ENCODE data around the gene ARMC2. TPM values are rescaled to one million over a fixed set of nuclear protein-coding genes. Genes with fewer than 3 reads are reported as not detected.

Gene ARMC2
- total and polyA plus RNA-seq, 5 donors from 2014 or later: 3.5 to 12.5 (median 7.3) TPM

GRCh38 chr6:108940741-108941140 lies 92.5 kb downstream of the ARMC2 start:
- Histone ChIP-seq H3K4me1 (ENCODE audit: control insufficient read depth, insufficient read depth, low read length, poor library complexity, severe bottlenecking) (peaks cover 34% of the 10 kb centered on the region), H3K27ac (ENCODE audit: insufficient read depth, low read length, poor library complexity, severe bottlenecking) (no peak overlapping the region), H3K9me3 (ENCODE audit: control insufficient read depth in 2 of 2, low read length in 2 of 2) (no peaks in the 10 kb centered on the region), H3K36me3 (ENCODE audit: control insufficient read depth, insufficient read depth, low read length) (no peaks in the 10 kb centered on the region), H3K4me3 (ENCODE audit: low read depth, low read length) (no peak overlapping the region), H3K27me3 (ENCODE audit: control insufficient read depth, insufficient read depth, low read length) (no peaks in the 10 kb centered on the region)
- peaks cover 10% of the 10 kb centered on the region for H3K36me3 Mint-ChIP-seq
- H3K9me3 Mint-ChIP-seq: peaks cover 0 to 1% (median 0%) of the 10 kb centered on the region in 7 donors
- DNase-seq: no peak
- no peak for ATAC-seq (ENCODE audit: low read depth in 2 of 2)
- no peaks in the 10 kb centered on the region for H3K27me3 Mint-ChIP-seq
- peaks cover 15 to 60% (median 22%) of the 10 kb centered on the region in 4 donors for H3K4me1 Mint-ChIP-seq
- peak overlapping the region in 1 of 3 donors; percentile 81 for H3K27ac Mint-ChIP-seq
- H3K4me3 Mint-ChIP-seq: no peak overlapping the region

- no peaks in the 10 kb centered on the region for H3K27me3 ChIP-seq (ENCODE audit: control insufficient read depth, insufficient read depth, low read length)
- Mint-ChIP-seq H3K27me3 (no peaks in the 10 kb centered on the region), H3K36me3 (peaks cover 10% of the 10 kb centered on the region), H3K27ac (peak overlapping the region in 1 of 3 donors; percentile 81), H3K4me3 (no peak overlapping the region), H3K9me3 (peaks cover 0 to 1% (median 0%) of the 10 kb centered on the region in 7 donors), H3K4me1 (peaks cover 15 to 66% (median 22%) of the 10 kb centered on the region in 4 donors)
- no peak overlapping the region for H3K27ac ChIP-seq (ENCODE audit: insufficient read depth, low read length, poor library complexity, severe bottlenecking)
- H3K36me3 ChIP-seq (ENCODE audit: control insufficient read depth, insufficient read depth, low read length): no peaks in the 10 kb centered on the region
- peaks cover 34% of the 10 kb centered on the region for H3K4me1 ChIP-seq (ENCODE audit: control insufficient read depth, insufficient read depth, low read length, poor library complexity, severe bottlenecking)
- ATAC-seq (ENCODE audit: low read depth in 2 of 2) (no peak), DNase-seq (no peak)
- no peaks in the 10 kb centered on the region for H3K9me3 ChIP-seq (ENCODE audit: control insufficient read depth in 2 of 2, low read length in 2 of 2)
- no peak overlapping the region for H3K4me3 ChIP-seq (ENCODE audit: low read depth, low read length)
Measured at GRCh38 chr6:108941281-108941680, 93.1 kb downstream of the ARMC2 start.

- DNase-seq (no peak), ATAC-seq (ENCODE audit: low read depth in 2 of 2) (no peak)
- H3K27ac ChIP-seq (ENCODE audit: insufficient read depth, low read length, poor library complexity, severe bottlenecking): peak overlapping the region; percentile 70
- no peaks in the 10 kb centered on the region for H3K9me3 ChIP-seq (ENCODE audit: control insufficient read depth in 2 of 2, low read length in 2 of 2)
- H3K4me1 ChIP-seq (ENCODE audit: control insufficient read depth, insufficient read depth, low read length, poor library complexity, severe bottlenecking): peaks cover 34% of the 10 kb centered on the region
- Mint-ChIP-seq H3K4me1 (peaks cover 17 to 67% (median 26%) of the 10 kb centered on the region in 4 donors), H3K27ac (peak overlapping the region in 2 of 3 donors; percentile 57 to 93), H3K9me3 (peaks cover 0 to 1% (median 0%) of the 10 kb centered on the region in 7 donors), H3K4me3 (no peak overlapping the region), H3K27me3 (no peaks in the 10 kb centered on the region), H3K36me3 (peaks cover 6% of the 10 kb centered on the region)
- H3K36me3 ChIP-seq (ENCODE audit: control insufficient read depth, insufficient read depth, low read length): no peaks in the 10 kb centered on the region
- H3K4me3 ChIP-seq (ENCODE audit: low read depth, low read length): peak overlapping the region; percentile 80
- H3K27me3 ChIP-seq (ENCODE audit: control insufficient read depth, insufficient read depth, low read length): no peaks in the 10 kb centered on the region
Measured at GRCh38 chr6:108941859-108942258, 93.6 kb downstream of the ARMC2 start.

- no peaks in the 10 kb centered on the region for H3K36me3 ChIP-seq (ENCODE audit: control insufficient read depth, insufficient read depth, low read length)
- no peaks in the 10 kb centered on the region for H3K9me3 ChIP-seq (ENCODE audit: control insufficient read depth in 2 of 2, low read length in 2 of 2)
- Mint-ChIP-seq H3K4me1 (peaks cover 17 to 68% (median 29%) of the 10 kb centered on the region in 4 donors), H3K36me3 (peaks cover 4% of the 10 kb centered on the region), H3K27me3 (no peaks in the 10 kb centered on the region), H3K27ac (peak overlapping the region; percentile 57 to 93 (median 89)), H3K9me3 (peaks cover 0 to 1% (median 0%) of the 10 kb centered on the region in 7 donors), H3K4me3 (peak overlapping the region; percentile 13 to 93 (median 86))
- peak overlapping the region; percentile 70 for H3K27ac ChIP-seq (ENCODE audit: insufficient read depth, low read length, poor library complexity, severe bottlenecking)
- peak; percentile 95 to 97 for ATAC-seq (ENCODE audit: low read depth in 2 of 2)
- peak overlapping the region; percentile 80 for H3K4me3 ChIP-seq (ENCODE audit: low read depth, low read length)
- peaks cover 34% of the 10 kb centered on the region for H3K4me1 ChIP-seq (ENCODE audit: control insufficient read depth, insufficient read depth, low read length, poor library complexity, severe bottlenecking)
- peak; percentile 54 to 88 (median 71) for DNase-seq
- no peaks in the 10 kb centered on the region for H3K27me3 ChIP-seq (ENCODE audit: control insufficient read depth, insufficient read depth, low read length)
Measured at GRCh38 chr6:108942556-108943492, 94.6 kb downstream of the ARMC2 start.

GRCh38 chr6:108944071-108944470 lies 95.8 kb downstream of the ARMC2 start:
- no peaks in the 10 kb centered on the region for H3K27me3 Mint-ChIP-seq
- Histone ChIP-seq H3K27me3 (ENCODE audit: control insufficient read depth, insufficient read depth, low read length) (no peaks in the 10 kb centered on the region), H3K36me3 (ENCODE audit: control insufficient read depth, insufficient read depth, low read length) (no peaks in the 10 kb centered on the region), H3K27ac (ENCODE audit: insufficient read depth, low read length, poor library complexity, severe bottlenecking) (no peak overlapping the region), H3K4me3 (ENCODE audit: low read depth, low read length) (no peak overlapping the region), H3K4me1 (ENCODE audit: control insufficient read depth, insufficient read depth, low read length, poor library complexity, severe bottlenecking) (peaks cover 34% of the 10 kb centered on the region), H3K9me3 (ENCODE audit: control insufficient read depth in 2 of 2, low read length in 2 of 2) (no peaks in the 10 kb centered on the region)
- peaks cover 4% of the 10 kb centered on the region for H3K36me3 Mint-ChIP-seq
- ATAC-seq (ENCODE audit: low read depth in 2 of 2): no peak
- H3K4me1 Mint-ChIP-seq: peaks cover 17 to 68% (median 29%) of the 10 kb centered on the region in 4 donors
- no peak for DNase-seq
- no peak overlapping the region for H3K4me3 Mint-ChIP-seq
- peak overlapping the region in 2 of 3 donors; percentile 68 to 77 for H3K27ac Mint-ChIP-seq
- peaks cover 0 to 1% (median 0%) of the 10 kb centered on the region in 7 donors for H3K9me3 Mint-ChIP-seq

GRCh38 chr6:108944707-108945680 lies 96.8 kb downstream of the ARMC2 start:
- no peaks in the 10 kb centered on the region for H3K27me3 ChIP-seq (ENCODE audit: control insufficient read depth, insufficient read depth, low read length)
- DNase-seq (no peak), ATAC-seq (ENCODE audit: low read depth in 2 of 2) (no peak)
- H3K4me1 ChIP-seq (ENCODE audit: control insufficient read depth, insufficient read depth, low read length, poor library complexity, severe bottlenecking): peaks cover 34% of the 10 kb centered on the region
- Mint-ChIP-seq H3K4me3 (peak overlapping the region in 1 of 4 donors; percentile 7), H3K36me3 (no peaks in the 10 kb centered on the region), H3K27ac (peak overlapping the region; percentile 15 to 89 (median 77)), H3K4me1 (peaks cover 12 to 62% (median 28%) of the 10 kb centered on the region in 4 donors), H3K27me3 (no peaks in the 10 kb centered on the region), H3K9me3 (peaks cover 0 to 1% (median 0%) of the 10 kb centered on the region in 7 donors)
- no peaks in the 10 kb centered on the region for H3K9me3 ChIP-seq (ENCODE audit: control insufficient read depth in 2 of 2, low read length in 2 of 2)
- H3K4me3 ChIP-seq (ENCODE audit: low read depth, low read length): no peak overlapping the region
- no peak overlapping the region for H3K27ac ChIP-seq (ENCODE audit: insufficient read depth, low read length, poor library complexity, severe bottlenecking)
- H3K36me3 ChIP-seq (ENCODE audit: control insufficient read depth, insufficient read depth, low read length): no peaks in the 10 kb centered on the region

- Histone ChIP-seq H3K27ac (ENCODE audit: insufficient read depth, low read length, poor library complexity, severe bottlenecking) (no peak overlapping the region), H3K27me3 (ENCODE audit: control insufficient read depth, insufficient read depth, low read length) (no peaks in the 10 kb centered on the region), H3K4me3 (ENCODE audit: low read depth, low read length) (no peak overlapping the region), H3K9me3 (ENCODE audit: control insufficient read depth in 2 of 2, low read length in 2 of 2) (no peaks in the 10 kb centered on the region), H3K4me1 (ENCODE audit: control insufficient read depth, insufficient read depth, low read length, poor library complexity, severe bottlenecking) (peaks cover 34% of the 10 kb centered on the region), H3K36me3 (ENCODE audit: control insufficient read depth, insufficient read depth, low read length) (no peaks in the 10 kb centered on the region)
- Mint-ChIP-seq H3K4me1 (peaks cover 13 to 59% (median 28%) of the 10 kb centered on the region in 4 donors), H3K4me3 (no peak overlapping the region), H3K27ac (peak overlapping the region in 1 of 3 donors; percentile 77), H3K27me3 (no peaks in the 10 kb centered on the region), H3K9me3 (peaks cover 0 to 1% (median 0%) of the 10 kb centered on the region in 7 donors), H3K36me3 (no peaks in the 10 kb centered on the region)
- ATAC-seq (ENCODE audit: low read depth in 2 of 2) (no peak), DNase-seq (no peak)
Measured at GRCh38 chr6:108945681-108946159, 97.5 kb downstream of the ARMC2 start.
